K562 (cell line): Measurements from ENCODE around the gene ZC3H10. TPM values are rescaled to one million over a fixed set of nuclear protein-coding genes. Genes with fewer than 3 reads are reported as not detected.

Source experiments
- ATAC-seq: fragments of 200-7000 bp; cut with Tn5 transposase; 3 replicates; pipeline ENCODE4 v1.9.1; 2020; ENCODE audit warnings: moderate library complexity
- BruUV-seq: library from RNA; stranded (reverse); fragments of 400-500 nt; replicated peaks from 2 replicates; lab custom pipeline; 2021; lab: Mats Ljungman, UMichigan
- CTCF ChIA-PET: fragments of 300-600 bp; formaldehyde crosslinking; extraction: SDS; loops from one replicate; lab custom pipeline; 2021; ENCODE audit warnings: low intra/inter-chr PET ratio; lab: Yijun Ruan, JAX
- POLR2A ChIA-PET: fragments of 300-600, 350-650 bp; sonication (Branson Sonifier 250); formaldehyde crosslinking; extraction: SDS; loops from one replicate; lab custom pipeline; 2021; ENCODE audit warnings: antibody characterized with exemption, inconsistent platforms; lab: Yijun Ruan, JAX
- DNase-seq, 4 experiments: peaks; one replicate each; pipeline versions ENCODE4 v3.0.0 to v3.0.0-alpha.2; 2011 to 2018; ENCODE audit warnings: low spot score in 3 of 4, mixed read lengths in 3 of 4; ENCODE audit errors: extremely low read depth in 1 of 4
- FAIRE-seq: peaks from 2 replicates; lab custom pipeline; 2011; peaks lifted over from hg19 to GRCh38; lab: Jason Lieb, UNC
- H2AFZ ChIP-seq: 2 replicates; pipeline ENCODE4 v1.6.0; 2011; ENCODE audit warnings: low read depth, low read length, control low read depth, inconsistent platforms
- H3K27ac ChIP-seq: fragments of 200-600 bp; 3 replicates; pipeline ENCODE4 v1.8.0; 2011; ENCODE audit warnings: low read depth, mild to moderate bottlenecking, control low read depth, inconsistent platforms, low read length, moderate library complexity, mixed read lengths; ENCODE audit errors: extremely low read depth
- H3K27me3 ChIP-seq, 2 experiments: fragments of 300-600 bp in 1 of 2; 2 replicates in 1 of 2; 3 replicates in 1 of 2; pipeline versions ENCODE4 v1.6.0 to v1.8.0; 2011; ENCODE audit warnings: inconsistent platforms in 2 of 2, low read length in 2 of 2, mild to moderate bottlenecking in 1 of 2, mixed read lengths in 1 of 2, moderate library complexity in 1 of 2; ENCODE audit not compliant: control insufficient read depth in 2 of 2, insufficient read depth in 2 of 2
- H3K36me3 ChIP-seq: fragments of 300-600 bp; 3 replicates; pipeline ENCODE4 v1.8.0; 2011; ENCODE audit warnings: mild to moderate bottlenecking, low read length, inconsistent platforms; ENCODE audit not compliant: control insufficient read depth, insufficient read depth
- H3K4me1 ChIP-seq, 2 experiments: fragments of 200-600 bp in 1 of 2; replicated peaks in 1 of 2; 2 replicates in 1 of 2; 3 replicates in 1 of 2; pipeline versions ENCODE4 v1.5.1 to v1.8.0; 2011; ENCODE audit warnings: inconsistent platforms in 2 of 2, low read length in 2 of 2, mild to moderate bottlenecking in 1 of 2, mixed read lengths in 1 of 2, moderate library complexity in 1 of 2; ENCODE audit not compliant: control insufficient read depth in 2 of 2, insufficient read depth in 2 of 2
- H3K4me2 ChIP-seq: 2 replicates; pipeline ENCODE4 v1.6.1; 2011; ENCODE audit warnings: low read length, control low read depth, inconsistent platforms, mixed read lengths; ENCODE audit not compliant: insufficient read depth
- H3K4me3 ChIP-seq: fragments of 200-600 bp; sonication (generic), shearing (Covaris generic); 2 replicates; pipeline ENCODE4 v1.5.1; 2016; ENCODE audit warnings: control low read depth, inconsistent platforms
- H3K79me2 ChIP-seq: fragments of 200-600 bp; 3 replicates; pipeline ENCODE4 v1.8.0; 2011; ENCODE audit warnings: low read length, inconsistent platforms; ENCODE audit not compliant: control insufficient read depth, insufficient read depth
- H3K9ac ChIP-seq, 2 experiments: 2 replicates each; pipeline versions ENCODE4 v1.6.0 to v1.6.1; 2011; ENCODE audit warnings: low read depth in 2 of 2, low read length in 2 of 2, control low read depth in 1 of 2, inconsistent platforms in 1 of 2, mild to moderate bottlenecking in 1 of 2, mixed read lengths in 1 of 2; ENCODE audit not compliant: insufficient read depth in 1 of 2
- H3K9me1 ChIP-seq: one replicate; pipeline ENCODE4 v1.6.0; 2011; ENCODE audit warnings: inconsistent platforms, mild to moderate bottlenecking, low read length, moderate library complexity; ENCODE audit not compliant: control insufficient read depth, insufficient read depth
- H3K9me3 ChIP-seq: replicated peaks from 2 replicates; pipeline ENCODE4 v1.5.1; 2011; ENCODE audit warnings: low read depth, low read length, inconsistent platforms; ENCODE audit not compliant: control insufficient read depth, insufficient read depth
- H4K20me1 ChIP-seq: replicated peaks from 2 replicates; pipeline ENCODE4 v1.6.1; 2011; ENCODE audit warnings: low read length, inconsistent platforms, mixed read lengths; ENCODE audit not compliant: control insufficient read depth, insufficient read depth
- CBFA2T2 ChIP-seq: fragments of 450-650 bp; conservative IDR thresholded peaks from 2 replicates; pipeline ENCODE4 v1.6.1; 2017; ENCODE audit warnings: mild to moderate bottlenecking
- CTCF ChIP-seq, 3 experiments: IDR thresholded peaks in 2 of 3; conservative IDR thresholded peaks in 1 of 3; 2 replicates each; pipeline ENCODE4 v1.5.1; 2011 to 2012; ENCODE audit warnings: low read length in 3 of 3, mild to moderate bottlenecking in 3 of 3, control low read depth in 2 of 3, improper control_type of control experiment in 1 of 3, inconsistent platforms in 1 of 3, low read depth in 1 of 3, mixed read lengths in 1 of 3, moderate library complexity in 1 of 3; ENCODE audit not compliant: insufficient read depth in 2 of 3
- EGR1 ChIP-seq: fragments of 450-650 bp; conservative IDR thresholded peaks from 2 replicates; pipeline ENCODE4 v1.6.1; 2017; ENCODE audit warnings: mild to moderate bottlenecking
- HINFP ChIP-seq: fragments of 450-650 bp; conservative IDR thresholded peaks from 2 replicates; pipeline ENCODE4 v1.6.1; 2016; ENCODE audit warnings: missing genetic modification characterization, low read depth, mild to moderate bottlenecking, control low read depth, missing compliant biosample characterization
- KLF13 ChIP-seq: fragments of 450-650 bp; IDR thresholded peaks from 2 replicates; pipeline ENCODE4 v1.6.1; 2016; ENCODE audit warnings: missing genetic modification characterization, low read depth, mild to moderate bottlenecking, missing compliant biosample characterization, moderate library complexity, borderline replicate concordance
- PRPF4 ChIP-seq: fragments of 200-400 bp; formaldehyde crosslinking; IDR thresholded peaks from one replicate; pipeline ENCODE4 v1.6.1; 2017; ENCODE audit warnings: low read length, low read depth, mild to moderate bottlenecking; ENCODE audit not compliant: insufficient read depth, poor library complexity, severe bottlenecking
- SMARCA4 ChIP-seq: fragments of 450-650 bp; IDR thresholded peaks from 2 replicates; pipeline ENCODE4 v1.6.1; 2016
- TFE3 ChIP-seq: fragments of 450-650 bp; formaldehyde crosslinking; IDR thresholded peaks from 2 replicates; pipeline ENCODE4 v1.4.0; 2020; ENCODE audit warnings: mild to moderate bottlenecking, mixed read lengths
- ZNF280B ChIP-seq: fragments of 250-450 bp; sonication (Bioruptor Pico); IDR thresholded peaks from 2 replicates; pipeline ENCODE4 v1.5.1; 2021; ENCODE audit warnings: mild to moderate bottlenecking
- WGBS: fragments of 100-300 bp; shearing (Covaris generic); methylation state at CpG from one replicate; pipeline ENCODE4 v1.1.6; 2016; ENCODE audit warnings: low coverage, mixed read lengths; ENCODE audit not compliant: insufficient coverage; ENCODE audit errors: missing lambda C conversion rate; 5-methylcytosine and 5-hydroxymethylcytosine counted together
- in situ Hi-C: fragments of 300-500 bp; cut with MboI; formaldehyde crosslinking; loops from 4 replicates; pipeline ENCODE4 v1.15.0; 2018; ENCODE audit warnings: inconsistent platforms, mixed read lengths
- intact Hi-C: fragments of 100-400 bp; cut with micrococcal nuclease; formaldehyde crosslinking; loops from 2 replicates; pipeline ENCODE4 v1.14.2; 2022
- polyA plus RNA-seq, 8 experiments: library from polyadenylated mRNA; depleted of rRNA in 4 of 8; stranded (reverse) in 5 of 8; unstranded in 3 of 8; fragments of >200 nt; fragmentation: Nextera tagmentation in 2 of 8; fragmentation: Illumina TruSeq in 1 of 8; extraction: Ambion mirVana in 2 of 8; extraction: Trizol in 1 of 8; gene quantifications; 2 replicates each; pipeline versions ENCODE4 v1.2.1 to v1.2.3, GENCODE V29; 2011 to 2014; ENCODE audit warnings: inconsistent platforms in 1 of 8, missing spikeins in 1 of 8
- total RNA-seq, 7 experiments: library from RNA; depleted of rRNA in 6 of 7; stranded (reverse); fragments of >200 nt in 6 of 7; fragmentation: Illumina TruSeq in 2 of 7; extraction: Trizol in 2 of 7; gene quantifications; 2 replicates each; pipeline versions ENCODE4 v1.2.1 to v1.2.3, GENCODE V29; 2011 to 2021; ENCODE audit warnings: low replicate concordance in 1 of 7

ZC3H10 gene
- total and polyA plus RNA-seq, 9 of the 15 experiments (the other 6 are each of a cell fraction or from before 2014, with no cell fraction given): 0.31 to 4.1 (median 1.6) TPM

- peak; percentile 64 to 67 (median 65) for TF ChIP-seq CTCF (IDR thresholded peaks at IDR 0.05 in 2 of 3, conservative IDR thresholded peaks at IDR 0.05 in 1 of 3; ENCODE audit: insufficient read depth in 2 of 3, low read depth in 1 of 3, low read length in 3 of 3)
- TF ChIP-seq KLF13 (tag): no peak
These were observed 38.9 kb upstream of the ZC3H10 start (continued) for GRCh38 chr12:56078931-56079722.

GRCh38 chr12:56079723-56080555 lies 38.1 kb upstream of the ZC3H10 start, which contains the start of gene ERBB3:
TSS of gene ERBB3 (plus strand) at chr12:56080165. CDS start at chr12:56080301, 136 bp downstream.
- BruUV-seq: TSS peak; percentile 54
- DNase-seq: peak; percentile 90 to 94 (median 94)
- H3K36me3 ChIP-seq: no peaks in the 10 kb centered on the region
- H4K20me1 ChIP-seq: no peaks in the 10 kb centered on the region
- no peak within 1 kb of the TSS for H3K27ac ChIP-seq
- H3K9ac ChIP-seq: peak within 1 kb of the TSS; percentile 48 to 90
- H3K9me3 ChIP-seq: no peaks in the 10 kb centered on the region
- CTCF ChIA-PET: interaction anchor here (0.6 kb wide), 1 partner anchor 32 kb away, joined by 4 read pairs; no protein-coding TSS in a partner anchor
- H3K79me2 ChIP-seq: no peaks in the 10 kb centered on the region
- WGBS: 1% methylated on average over 57 of the region's 59 CpGs
- H3K4me2 ChIP-seq: peak within 1 kb of the TSS; percentile 89
- H3K4me1 ChIP-seq: peaks cover 32 to 40% of the 10 kb centered on the region in 2 experiments
- no peaks in the 10 kb centered on the region for H3K9me1 ChIP-seq
- FAIRE-seq: peak; percentile 73
- POLR2A ChIA-PET: interaction anchor here (0.6 to 1.8 kb wide), 7 partner anchors 12 to 78 kb away, joined by 3 to 10 read pairs (median 4); partner anchors contain the start of genes MYL6 and PA2G4
- in situ Hi-C loops (no loop called here), intact Hi-C loops (no loop called here)
- ATAC-seq: peak; percentile 91
- peak within 1 kb of the TSS; percentile 84 for H2AFZ ChIP-seq
- peak within 1 kb of the TSS; percentile 51 for H3K4me3 ChIP-seq
- H3K27me3 ChIP-seq: no peaks in the 10 kb centered on the region; a peak in 1 of 5 replicates
- TF ChIP-seq ZNF280B (no peak), CBFA2T2 (no peak), EGR1 (no peak; the same call in 1 of the 2 replicates), PRPF4 (no peak), TFE3 (no peak), HINFP (tag) (no peak), SMARCA4 (peak; percentile 78)
